Measurements from ENCODE around the gene CISD2.

GRCh38 chr4:102862747-102863146, 6.0 kb upstream of the CISD2 start:
- TF ChIP-seq ISL1 (CRISPR knock-in tag; IDR thresholded peaks at IDR 0.05) (no peak), TOX (CRISPR knock-in tag; IDR thresholded peaks at IDR 0.05; ENCODE audit: borderline replicate concordance) (no peak), SNAI2 (CRISPR knock-in tag; IDR thresholded peaks at IDR 0.05) (no peak), CSDC2 (CRISPR knock-in tag; IDR thresholded peaks at IDR 0.05) (no peak)

Data from SK-N-SH treated with all-trans-retinoic acid at 6 μM for 48 hours (cell line).